Measurements from ENCODE around the gene UROC1. TPM values are rescaled to one million over a fixed set of nuclear protein-coding genes. Genes with fewer than 3 reads are reported as not detected.

The UROC1 gene
- total RNA-seq, 1 donor from 2014 or later: not detected

DNA sequence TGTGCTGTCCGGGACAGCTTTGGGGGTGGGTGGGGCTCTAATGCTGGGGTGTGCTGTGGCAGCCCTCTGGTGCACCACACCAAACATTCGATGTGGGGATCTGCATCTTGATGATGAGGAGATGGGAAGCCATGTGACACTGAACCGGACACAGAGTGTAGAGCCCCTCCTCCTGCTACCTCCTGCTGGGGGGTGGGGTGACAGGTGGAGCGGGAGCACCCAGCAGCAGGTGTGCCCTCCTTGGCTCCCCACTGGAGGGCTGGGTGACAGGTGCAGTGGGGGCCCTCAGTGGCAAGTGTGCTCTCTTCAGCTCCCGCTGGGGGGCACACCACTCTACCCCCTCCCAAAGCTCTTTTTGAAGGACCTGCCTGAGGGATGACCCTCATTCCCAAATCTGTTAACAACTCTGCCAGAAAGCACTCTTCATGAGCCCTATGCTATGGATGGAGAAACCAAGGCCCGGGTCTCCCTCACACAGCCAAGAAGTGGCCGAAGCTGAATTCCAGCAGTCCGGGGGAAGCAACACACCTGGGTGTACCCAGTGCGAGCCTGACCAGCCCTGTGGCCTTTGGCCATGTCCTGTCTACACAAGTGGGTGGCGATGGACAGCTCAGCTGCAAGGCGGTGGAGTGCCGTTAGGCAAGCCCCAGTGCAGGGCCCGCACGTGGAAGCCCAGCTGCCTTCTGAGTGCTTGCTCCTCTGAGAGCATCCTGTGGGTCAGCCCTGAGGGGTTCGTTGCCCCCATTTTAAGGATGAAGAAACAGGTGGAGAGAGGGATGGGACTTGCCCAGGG is 609 bp upstream of the UROC1 start:
- no peak for DNase-seq (ENCODE audit: low read depth)

DNA sequence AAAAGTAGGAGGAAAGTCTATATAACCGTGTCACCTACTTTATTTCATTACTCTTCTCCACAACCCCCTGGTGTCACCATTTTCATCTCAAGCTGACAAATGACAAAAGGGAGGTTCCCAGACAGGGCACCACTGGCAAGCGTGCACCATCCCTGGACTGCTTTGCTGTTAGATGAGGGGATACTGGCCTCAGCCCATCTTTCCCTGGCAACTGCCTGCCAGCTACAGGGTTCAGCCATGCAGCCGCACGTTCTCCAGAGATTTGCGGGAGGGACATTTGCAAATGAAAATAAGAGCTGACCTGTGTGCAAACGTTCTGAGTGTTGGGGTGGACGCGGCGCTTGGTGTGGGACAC is 660 bp downstream of the UROC1 start:
- no peak for DNase-seq (ENCODE audit: low read depth)

DNA sequence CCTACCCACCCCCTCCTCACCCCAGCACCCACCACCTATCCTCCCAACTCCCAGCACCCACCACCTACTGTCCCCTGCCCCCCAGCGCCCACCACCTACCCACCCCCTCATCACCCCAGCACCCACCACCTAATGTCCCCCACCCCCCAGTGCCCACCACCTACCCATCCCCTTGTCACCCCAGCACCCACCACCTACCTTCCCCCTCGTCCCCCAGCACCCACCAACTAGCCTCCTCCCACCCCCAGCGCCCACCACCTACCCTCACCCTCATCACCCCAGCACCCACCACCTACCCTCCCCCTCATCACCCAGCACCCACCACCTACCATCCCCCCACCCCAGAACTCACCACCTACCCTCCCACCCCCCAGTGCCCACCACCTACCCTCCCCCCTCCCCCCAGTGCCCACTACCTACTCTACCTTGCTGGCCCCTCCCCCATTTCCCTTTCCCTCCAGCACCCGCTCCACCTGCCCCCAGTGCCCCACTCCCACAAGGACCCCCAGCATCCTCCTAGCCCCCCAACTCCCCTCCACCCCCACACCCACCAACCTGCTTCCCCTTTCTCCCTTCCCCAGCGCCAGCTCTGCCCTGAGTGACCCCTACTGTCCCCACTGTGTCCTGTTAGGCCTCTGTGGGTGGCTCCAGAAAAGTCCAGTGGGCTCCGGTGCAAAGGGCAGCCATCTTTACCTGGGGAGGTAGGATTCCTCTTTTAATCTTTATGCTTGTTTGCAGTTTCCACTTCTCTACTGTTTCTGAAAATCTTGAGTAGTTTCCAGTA is 1.2 kb downstream of the UROC1 start:
- no peak for DNase-seq (ENCODE audit: low read depth)

DNA sequence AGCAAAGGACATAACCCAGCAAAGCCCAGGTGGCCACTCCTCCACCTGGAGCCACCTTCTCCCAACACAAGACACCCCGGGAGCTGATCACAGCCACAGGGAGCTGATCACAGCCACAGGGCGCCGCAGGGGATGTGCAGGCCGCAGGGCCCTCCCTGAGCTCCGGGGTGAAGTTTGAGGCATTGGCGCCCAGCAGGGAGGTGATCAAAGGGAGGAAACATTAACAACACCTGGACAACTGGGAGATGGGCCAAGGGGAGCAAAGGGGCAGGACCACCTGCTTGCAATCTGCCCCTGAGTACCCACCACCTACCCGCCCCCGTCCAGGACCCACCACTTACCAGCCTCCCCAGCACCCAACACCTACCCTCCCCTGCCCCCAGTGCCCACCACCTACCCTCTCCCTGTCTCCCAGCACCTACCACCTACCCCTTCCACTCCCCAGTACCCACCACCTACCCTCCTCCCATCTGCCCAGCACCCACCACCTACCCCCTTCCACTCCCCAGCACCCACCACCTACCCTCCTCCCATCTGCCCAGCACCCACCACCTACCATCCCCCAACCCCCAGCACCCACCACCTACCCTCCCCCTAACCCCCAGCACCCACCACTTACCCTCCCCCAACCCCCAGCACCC is 2.4 kb downstream of the UROC1 start:
- no peak for DNase-seq (ENCODE audit: low read depth)

DNA sequence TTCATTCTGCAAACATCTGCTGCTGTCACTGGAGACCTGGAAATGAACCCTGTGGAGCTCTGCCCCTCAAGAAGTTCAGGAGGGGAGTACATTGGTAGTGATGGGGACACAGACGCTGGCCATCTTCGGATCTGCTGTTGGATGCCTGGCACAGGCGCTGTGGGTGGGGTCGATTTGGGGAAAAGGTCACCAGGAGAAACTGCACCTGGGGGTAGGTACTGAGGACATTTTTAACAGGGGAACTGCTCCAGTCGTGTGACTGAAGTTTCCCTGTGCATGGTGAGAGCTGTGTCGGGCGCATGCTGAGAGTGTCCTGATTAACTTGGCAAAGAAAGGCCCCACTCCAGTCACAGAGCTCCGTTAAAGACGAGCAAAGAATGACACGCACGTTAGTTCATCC is 3.4 kb downstream of the UROC1 start:
- no peak for DNase-seq (ENCODE audit: low read depth)

DNA sequence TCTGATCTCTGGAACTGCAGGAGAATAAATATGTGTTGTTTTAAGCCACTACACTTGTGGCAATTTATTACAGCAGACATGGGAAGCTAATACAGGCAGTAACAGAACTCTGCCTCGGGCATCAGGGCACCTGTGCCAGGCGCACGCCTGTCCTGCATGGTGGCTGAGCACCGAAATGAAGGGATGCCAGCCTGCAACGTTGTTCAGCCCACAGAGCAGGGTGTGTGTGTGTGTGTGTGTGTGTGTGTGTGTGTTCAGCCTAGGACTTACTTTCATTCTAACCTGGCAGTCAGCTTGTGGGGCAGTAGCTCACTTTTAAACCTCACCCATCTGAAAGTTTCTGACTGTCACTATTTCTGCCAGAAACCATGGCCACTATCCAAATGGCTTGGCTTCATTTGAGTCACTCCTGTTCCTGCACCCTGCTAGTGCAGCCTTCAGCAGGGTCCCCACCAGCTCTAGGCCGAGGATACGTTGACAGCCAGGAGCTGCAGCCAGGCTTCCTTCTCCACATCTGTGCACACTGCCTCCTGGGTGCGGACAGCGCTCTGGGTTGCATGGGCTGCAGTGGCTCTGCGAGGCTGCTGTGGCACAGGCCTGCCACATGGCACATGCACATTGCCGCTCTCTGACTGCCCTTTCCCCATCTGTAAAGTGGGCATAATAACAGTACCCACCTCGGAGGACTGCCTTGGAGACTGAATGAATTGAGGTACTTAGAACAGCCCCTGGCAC is 4.5 kb downstream of the UROC1 start:
- DNase-seq (ENCODE audit: low read depth): no peak

DNA sequence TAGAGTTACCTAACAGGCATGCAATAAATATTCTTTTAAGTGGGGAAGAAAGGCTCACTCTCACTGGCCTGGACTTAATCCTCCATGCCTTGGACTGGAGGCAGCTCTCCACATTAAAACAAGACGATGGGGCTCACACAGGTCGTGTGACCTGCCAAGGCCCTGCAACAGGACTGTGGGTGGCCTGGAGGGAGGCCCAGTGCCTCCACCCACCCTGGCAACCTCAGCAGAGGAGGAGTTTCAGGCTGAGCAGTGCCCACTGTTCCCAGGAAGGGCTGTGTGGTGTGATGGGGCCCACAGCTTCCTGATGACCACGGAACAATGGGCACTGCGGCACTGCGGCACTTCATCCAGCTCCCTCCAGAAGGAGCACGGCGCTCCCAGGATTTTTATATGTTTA is 5.5 kb downstream of the UROC1 start:
- no peak for DNase-seq (ENCODE audit: low read depth)

DNA sequence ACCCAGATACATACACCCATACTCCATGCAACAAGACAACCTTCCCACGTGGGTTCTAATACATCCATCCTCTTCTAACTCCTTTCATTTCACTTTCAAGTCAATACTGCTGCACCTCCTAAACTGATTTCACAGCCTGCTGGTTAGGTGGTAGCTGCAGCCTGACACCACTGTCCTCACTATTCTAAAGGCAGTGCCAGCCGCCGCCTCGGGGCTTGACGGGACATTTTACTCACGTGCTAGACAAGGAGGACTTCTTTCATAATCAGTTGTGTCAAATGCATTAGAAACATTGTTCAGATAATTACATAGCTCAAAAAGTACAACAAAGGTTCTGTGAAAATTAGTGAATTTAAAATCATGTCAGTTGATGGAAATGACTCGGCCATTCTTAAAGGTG is 6.3 kb downstream of the UROC1 start:
- no peak for DNase-seq (ENCODE audit: low read depth)

DNA sequence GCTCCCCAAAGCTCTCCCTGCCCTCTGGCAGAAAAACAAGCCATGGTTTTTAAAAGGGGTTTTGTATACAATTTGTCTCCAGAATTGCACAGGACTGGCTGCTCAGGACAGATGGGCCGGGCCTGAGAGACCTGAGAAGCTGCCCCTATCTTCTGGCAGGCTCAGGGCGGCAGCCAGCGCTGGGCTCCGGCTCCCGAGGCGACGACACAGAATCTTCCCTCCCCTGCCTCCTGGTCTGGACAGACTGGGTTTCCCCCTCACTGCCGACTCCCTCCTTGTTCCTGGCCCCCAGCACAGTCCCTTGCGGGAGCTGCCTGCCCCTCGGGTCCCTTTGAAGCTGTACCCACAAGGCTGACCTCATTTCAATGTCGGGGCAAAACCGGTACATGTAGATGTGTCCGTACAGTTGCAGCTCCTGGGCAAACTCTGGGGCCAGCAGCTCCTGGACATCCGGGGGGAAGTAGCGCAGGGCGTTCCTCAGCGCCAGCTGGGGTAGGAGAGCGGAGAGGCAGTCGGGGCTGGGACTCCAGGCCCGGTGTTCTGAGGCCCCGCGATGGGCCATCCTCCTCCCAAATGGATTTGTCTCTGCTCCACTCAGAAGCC is 7.2 kb downstream of the UROC1 start:
- DNase-seq (ENCODE audit: low read depth): no peak

DNA sequence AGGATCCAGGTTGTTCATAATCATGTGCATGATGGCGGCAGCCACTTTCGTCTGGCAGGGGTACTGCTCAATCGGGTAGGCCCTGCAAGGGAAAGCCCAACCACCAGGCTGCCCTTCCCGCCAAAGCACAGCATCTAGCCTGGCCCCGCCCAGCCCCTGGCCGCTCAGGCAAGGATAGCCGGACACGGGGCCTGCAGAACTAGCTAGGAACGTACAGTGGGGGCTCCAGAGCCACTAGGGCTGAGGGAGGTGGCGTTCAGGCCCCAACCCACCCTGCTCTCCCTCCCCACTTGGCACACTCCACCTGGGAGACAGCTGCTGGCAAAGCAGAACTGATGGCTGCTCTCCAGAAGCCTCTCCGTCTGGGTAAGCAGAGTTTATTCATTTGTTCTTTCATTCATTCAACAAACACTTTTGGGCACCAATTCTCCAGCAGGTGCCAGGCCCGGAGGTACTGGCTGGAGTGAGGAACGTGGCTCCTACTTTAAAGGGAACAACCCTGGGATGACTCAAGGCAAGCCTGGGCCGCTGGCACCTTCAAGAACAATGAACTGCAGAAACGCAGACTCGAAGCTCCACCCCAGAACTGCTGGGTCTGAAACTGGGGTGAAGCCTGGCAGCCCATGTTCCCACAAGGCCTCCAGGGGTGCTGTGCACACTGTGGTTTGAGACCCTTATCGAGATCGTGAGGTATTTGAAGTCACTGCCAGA is 7.8 kb downstream of the UROC1 start:
- DNase-seq (ENCODE audit: low read depth): peak; percentile 28

DNA sequence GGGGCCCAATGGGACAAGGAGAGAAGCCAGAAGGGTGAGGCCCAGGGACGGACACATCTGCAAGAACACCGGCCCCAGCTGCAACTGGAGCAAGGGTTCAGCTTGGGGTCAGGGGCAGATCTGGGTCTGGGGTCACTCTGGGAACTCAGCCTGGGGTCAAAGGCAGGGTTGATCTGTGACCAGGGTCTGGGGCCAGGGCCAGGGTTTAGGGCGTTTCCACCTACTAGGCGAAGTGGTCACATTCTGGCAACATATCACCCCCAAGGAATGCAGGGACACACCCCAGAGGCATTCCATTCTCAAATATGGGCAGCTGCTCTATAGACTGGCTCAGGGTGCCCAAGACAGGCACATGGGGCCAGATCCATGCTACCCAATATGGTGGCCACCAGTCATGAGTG is 9.0 kb downstream of the UROC1 start:
- DNase-seq (ENCODE audit: low read depth): peak; percentile 82

DNA sequence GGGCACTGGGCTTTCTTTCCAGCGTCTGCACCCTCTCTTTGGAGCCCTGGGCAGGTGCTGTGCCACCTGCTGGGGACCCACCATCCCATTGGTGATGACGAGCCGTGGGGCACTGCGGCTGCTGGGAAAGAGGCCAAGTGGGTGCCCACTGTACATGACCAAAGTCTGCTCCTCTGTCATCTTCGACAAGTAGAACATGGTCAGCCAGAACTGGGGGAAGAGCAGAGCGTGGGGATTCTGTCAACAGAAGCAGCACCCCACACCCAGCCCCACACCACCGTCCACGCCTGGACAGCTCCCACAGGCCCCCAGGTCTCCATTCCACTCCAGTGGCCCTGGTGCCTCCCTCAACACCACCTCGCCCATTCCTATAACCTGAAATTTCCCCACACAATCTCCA is 9.7 kb downstream of the UROC1 start:
- no peak for DNase-seq (ENCODE audit: low read depth)

DNA sequence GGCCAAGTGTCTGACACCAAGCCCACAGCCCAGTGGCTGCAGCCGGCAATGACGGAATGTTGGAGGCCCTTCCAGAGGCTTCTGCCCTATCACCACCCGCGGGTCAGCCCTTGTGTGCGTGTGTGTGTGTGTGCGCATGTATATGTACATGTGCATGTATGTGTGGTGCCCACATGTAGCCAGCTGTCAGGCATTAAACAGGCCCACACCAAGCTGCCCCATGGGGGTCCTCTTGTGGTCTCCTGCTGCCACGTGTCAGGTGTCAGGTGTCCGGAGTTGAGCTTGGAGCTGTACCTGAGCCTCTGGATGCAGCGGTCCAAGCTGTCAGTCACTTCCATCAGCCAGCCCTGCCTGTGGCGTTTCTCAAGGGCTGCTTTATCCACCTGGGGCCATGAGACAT is 13.9 kb downstream of the UROC1 start:
- no peak for DNase-seq (ENCODE audit: low read depth)

DNA sequence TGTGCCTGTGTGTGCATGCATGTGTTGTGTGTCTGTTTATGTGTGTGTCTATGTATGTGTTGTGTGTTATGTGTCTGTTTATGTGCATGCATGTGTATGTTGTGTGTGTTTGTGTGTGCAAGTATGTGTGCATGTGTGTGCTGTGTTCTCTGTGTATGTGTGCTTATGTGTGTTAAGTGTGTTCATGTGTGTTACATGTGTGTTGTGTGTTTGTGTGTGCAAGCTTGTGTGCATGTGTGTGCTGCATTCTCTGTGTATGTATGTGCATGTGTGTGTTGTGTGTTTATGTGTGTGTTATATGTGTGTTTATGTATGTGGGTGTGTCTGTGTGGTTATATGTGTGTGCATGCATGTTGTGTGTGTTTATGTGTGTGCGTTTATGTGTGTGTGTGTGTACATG is 14.9 kb downstream of the UROC1 start:
- no peak for DNase-seq (ENCODE audit: low read depth)

DNA sequence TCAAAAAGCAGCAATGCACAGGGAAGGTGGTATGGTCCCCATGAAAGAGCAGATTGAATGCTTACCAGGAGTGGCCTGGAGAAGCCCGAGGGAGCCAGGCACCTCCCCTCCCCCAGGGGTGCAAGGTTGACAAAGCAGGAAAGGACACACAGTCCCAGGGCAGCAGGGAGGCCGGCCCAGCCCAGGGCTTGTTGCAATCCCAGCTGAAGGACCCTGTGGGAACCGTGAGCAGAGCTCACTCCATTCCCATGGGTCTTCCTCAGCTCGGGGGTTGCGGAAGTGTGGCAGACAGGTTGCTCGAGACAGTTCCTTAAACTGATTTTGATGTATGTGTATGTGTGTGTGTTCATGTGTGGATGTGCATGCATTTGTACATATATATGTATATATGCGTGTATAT is 15.8 kb downstream of the UROC1 start:
- no peak for DNase-seq (ENCODE audit: low read depth)

DNA sequence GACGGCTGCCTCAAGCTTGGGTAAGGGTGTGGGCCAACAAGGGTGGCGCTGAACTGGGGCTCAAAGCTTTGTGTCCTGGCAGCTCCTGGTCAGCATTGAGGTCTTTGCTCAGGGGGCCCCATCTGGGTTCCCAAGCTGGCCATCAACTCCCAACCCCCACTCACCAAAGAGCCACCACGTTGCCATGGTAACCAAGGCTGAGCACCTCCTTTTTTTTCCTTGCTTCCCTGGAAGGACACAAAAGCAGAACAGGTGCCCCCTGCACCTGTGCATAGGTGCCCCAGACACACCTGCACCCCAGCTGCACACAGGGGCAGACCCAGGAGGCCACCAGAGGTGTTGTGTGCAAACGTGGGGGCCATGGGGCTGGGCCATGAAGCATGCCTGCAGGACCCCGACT is 16.5 kb downstream of the UROC1 start:
- DNase-seq (ENCODE audit: low read depth): no peak

DNA sequence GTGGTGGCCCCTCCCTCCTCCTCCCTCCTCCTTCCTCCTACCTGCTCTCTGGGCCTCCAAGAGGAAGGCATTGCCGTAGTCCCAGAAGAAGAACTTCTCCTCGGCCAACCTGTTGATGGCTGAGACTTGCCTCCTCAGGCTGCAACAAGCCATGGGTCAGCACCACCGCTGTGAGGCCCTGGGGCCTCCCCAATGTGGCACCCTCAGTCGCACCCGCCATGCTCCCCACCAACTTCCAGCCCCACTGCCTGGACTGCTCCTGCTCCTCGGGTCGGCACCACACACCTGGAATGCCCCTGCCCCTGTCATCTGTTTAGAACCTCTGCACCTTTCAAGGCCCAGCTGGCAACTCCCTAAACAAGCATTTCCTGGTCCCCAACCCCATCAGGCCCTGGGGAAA is 17.6 kb downstream of the UROC1 start:
- no peak for DNase-seq (ENCODE audit: low read depth)

DNA sequence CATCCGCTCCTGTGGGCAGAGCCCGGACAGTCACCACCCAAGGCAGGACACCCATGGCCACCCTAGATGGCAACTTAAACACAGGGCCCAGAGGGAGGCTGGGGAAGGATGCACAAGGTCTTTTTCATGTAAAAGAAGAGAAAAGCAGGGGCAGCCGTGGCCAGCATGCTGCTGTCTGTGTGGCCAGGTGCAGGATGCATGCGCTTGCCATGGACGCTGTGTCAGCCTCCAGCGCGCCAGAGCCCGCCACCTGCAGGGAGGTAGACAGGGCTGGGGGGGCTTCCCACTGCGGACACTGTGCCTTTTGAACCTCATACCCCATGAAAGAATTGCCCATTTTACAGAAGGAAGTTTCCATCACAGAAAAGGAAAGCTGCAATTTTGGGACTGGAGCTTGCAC is 18.2 kb downstream of the UROC1 start:
- no peak for DNase-seq (ENCODE audit: low read depth)

DNA sequence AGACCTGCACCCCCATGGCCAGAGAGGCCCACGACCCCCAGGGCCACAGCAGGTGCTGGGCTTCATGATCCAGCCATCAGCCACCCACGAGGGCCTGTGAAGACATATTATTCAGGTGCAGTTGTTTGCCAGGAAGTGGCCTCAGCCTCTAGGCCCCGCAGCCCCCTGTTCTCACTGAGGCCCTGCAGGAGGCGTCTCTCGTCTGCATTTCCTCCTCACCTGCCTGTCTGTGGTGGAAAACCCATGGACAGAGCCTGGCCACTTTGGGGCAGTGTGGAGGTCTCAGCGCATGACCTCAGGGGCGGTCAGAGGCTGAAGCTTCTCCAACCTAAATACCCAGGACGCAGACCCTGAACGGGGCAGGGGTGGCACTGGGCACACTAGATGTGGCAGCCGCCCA is 18.6 kb downstream of the UROC1 start:
- no peak for DNase-seq (ENCODE audit: low read depth)

DNA sequence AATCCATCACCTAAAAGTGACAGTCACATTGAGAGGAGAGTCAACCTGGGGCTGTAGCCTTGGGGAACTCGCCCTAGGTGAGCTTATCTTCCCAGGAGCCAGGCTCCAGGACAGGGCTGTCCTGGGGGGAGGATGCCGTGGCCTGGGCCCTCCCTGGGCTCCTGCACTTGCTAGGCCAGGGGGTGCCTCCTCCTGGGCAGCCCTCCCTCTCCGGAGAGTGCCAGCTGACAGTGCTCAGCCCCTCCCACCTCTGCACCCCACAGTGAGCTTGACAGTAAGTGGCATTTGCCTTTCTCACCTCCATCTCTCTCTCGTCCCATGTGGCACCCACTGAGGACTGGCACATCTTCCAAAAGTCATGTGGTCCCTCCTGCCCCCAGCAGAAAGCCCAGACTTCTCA is 19.1 kb downstream of the UROC1 start:
- no peak for DNase-seq (ENCODE audit: low read depth)

DNA sequence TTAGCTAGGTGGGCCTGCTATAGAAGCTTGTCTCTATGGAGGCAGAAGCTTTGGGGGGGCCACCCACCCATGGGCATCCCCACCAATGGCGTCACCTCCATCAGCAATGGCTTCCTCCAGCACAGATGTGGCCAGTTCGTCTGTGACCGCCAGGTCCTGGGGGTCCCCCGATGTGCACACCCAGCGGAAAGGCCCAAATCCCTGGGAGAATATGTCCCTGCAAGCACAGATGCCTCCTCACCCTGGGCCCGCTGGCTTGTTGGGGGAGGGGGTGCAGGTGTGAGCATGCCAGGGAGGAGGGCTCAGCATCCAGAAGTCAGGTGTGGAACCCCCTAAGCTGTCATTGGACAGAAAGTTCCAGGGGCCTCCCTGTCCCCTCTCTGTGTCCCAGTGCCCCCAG is 19.6 kb downstream of the UROC1 start:
- no peak for DNase-seq (ENCODE audit: low read depth)

All from myocyte (in vitro differentiated cells).